IMR-90 (cell line): ENCODE data around the gene LRCH3. TPM values are rescaled to one million over a fixed set of nuclear protein-coding genes. Genes with fewer than 3 reads are reported as not detected.

Source experiments
- ATAC-seq: fragments of 200-7000 bp; cut with Tn5 transposase; 2 replicates; pipeline ENCODE4 v1.9.1; 2020; ENCODE audit warnings: low read depth, mild to moderate bottlenecking, moderate library complexity
- BruUV-seq: library from RNA; stranded (reverse); fragments of 400-500 nt; replicated peaks from 2 replicates; lab custom pipeline; 2021; lab: Mats Ljungman, UMichigan
- CTCF ChIA-PET: fragments of 300-600 bp; formaldehyde crosslinking; extraction: SDS; loops from one replicate; lab custom pipeline; 2021; ENCODE audit warnings: antibody characterized with exemption; lab: Yijun Ruan, JAX
- POLR2A ChIA-PET: fragments of 300-600 bp; sonication (Branson Sonifier 250); formaldehyde crosslinking; loops from one replicate; lab custom pipeline; 2022; ENCODE audit warnings: antibody characterized with exemption; ENCODE audit not compliant: unreplicated experiment; lab: Charles Lee
- DNase-seq: peaks from one replicate; pipeline ENCODE4 v3.0.0; 2013
- H2AFZ ChIP-seq: replicated peaks from 2 replicates; pipeline ENCODE3; 2013; ENCODE audit warnings: low read length, mild to moderate bottlenecking; ENCODE audit not compliant: poor library complexity
- H2AK5ac ChIP-seq: 2 replicates; pipeline ENCODE4 v1.6.1; 2013; ENCODE audit warnings: low read depth, low read length, inconsistent platforms
- H2AK9ac ChIP-seq: replicated peaks from 2 replicates; pipeline ENCODE3; 2013; ENCODE audit warnings: mild to moderate bottlenecking, low read depth, low read length, moderate library complexity; ENCODE audit not compliant: poor library complexity
- H2BK120ac ChIP-seq: 2 replicates; pipeline ENCODE4 v1.6.1; 2013; ENCODE audit warnings: low read depth, low read length, inconsistent platforms
- H2BK15ac ChIP-seq: 3 replicates; pipeline ENCODE4 v1.6.1; 2013; ENCODE audit warnings: low read depth, low read length, inconsistent platforms
- H2BK20ac ChIP-seq: 2 replicates; pipeline ENCODE4 v1.6.1; 2013; ENCODE audit warnings: low read depth, mild to moderate bottlenecking, inconsistent platforms, low read length, moderate library complexity
- H2BK5ac ChIP-seq: 2 replicates; pipeline ENCODE4 v1.6.1; 2013; ENCODE audit warnings: mild to moderate bottlenecking, low read depth, low read length, inconsistent platforms; ENCODE audit not compliant: poor library complexity, severe bottlenecking
- H3K14ac ChIP-seq: replicated peaks from 2 replicates; pipeline ENCODE4 v1.6.1; 2013; ENCODE audit warnings: low read depth, low read length, inconsistent platforms
- H3K18ac ChIP-seq: 2 replicates; pipeline ENCODE4 v1.6.1; 2013; ENCODE audit warnings: low read depth, low read length, control low read depth
- H3K23ac ChIP-seq: 2 replicates; pipeline ENCODE4 v1.6.1; 2013; ENCODE audit warnings: low read depth, low read length, inconsistent platforms
- H3K27ac ChIP-seq: 2 replicates; pipeline ENCODE4 v1.5.1; 2013; ENCODE audit warnings: mild to moderate bottlenecking, control low read depth, low read length; ENCODE audit not compliant: insufficient read depth
- H3K27me3 ChIP-seq: 2 replicates; pipeline ENCODE4 v1.6.1; 2013; ENCODE audit warnings: low read length; ENCODE audit not compliant: control insufficient read depth, insufficient read depth
- H3K36me3 ChIP-seq: 2 replicates; pipeline ENCODE4 v1.6.1; 2013; ENCODE audit warnings: low read length, mixed read lengths; ENCODE audit not compliant: control insufficient read depth, insufficient read depth
- H3K4ac ChIP-seq: 2 replicates; pipeline ENCODE4 v1.6.1; 2013; ENCODE audit warnings: low read depth, low read length, inconsistent platforms
- H3K4me1 ChIP-seq: 2 replicates; pipeline ENCODE4 v1.6.1; 2013; ENCODE audit warnings: low read length, mixed read lengths; ENCODE audit not compliant: control insufficient read depth, insufficient read depth
- H3K4me2 ChIP-seq: 2 replicates; pipeline ENCODE4 v1.6.1; 2013; ENCODE audit warnings: low read depth, mild to moderate bottlenecking, control low read depth, low read length, moderate library complexity
- H3K4me3 ChIP-seq: 2 replicates; pipeline ENCODE4 v1.5.1; 2013; ENCODE audit warnings: low read depth, mild to moderate bottlenecking, control low read depth, low read length, moderate library complexity; ENCODE audit not compliant: insufficient read depth
- H3K56ac ChIP-seq: 2 replicates; pipeline ENCODE4 v1.6.1; 2013; ENCODE audit warnings: low read length, inconsistent platforms; ENCODE audit not compliant: insufficient read depth; ENCODE audit errors: extremely low read depth
- H3K79me1 ChIP-seq, 2 experiments: 2 replicates each; pipeline ENCODE4 v1.6.1; 2013; ENCODE audit warnings: low read length in 2 of 2, inconsistent platforms in 1 of 2, low read depth in 1 of 2
- H3K9ac ChIP-seq: 2 replicates; pipeline ENCODE4 v1.6.1; 2013; ENCODE audit warnings: low read depth, low read length, control low read depth
- H3K9me1 ChIP-seq: 2 replicates; pipeline ENCODE4 v1.6.1; 2013; ENCODE audit warnings: low read length, inconsistent platforms; ENCODE audit not compliant: insufficient read depth
- H3K9me3 ChIP-seq: 2 replicates; pipeline ENCODE4 v1.6.1; 2013; ENCODE audit warnings: low read length; ENCODE audit not compliant: control insufficient read depth, insufficient read depth
- H4K20me1 ChIP-seq: 2 replicates; pipeline ENCODE4 v1.6.1; 2013; ENCODE audit warnings: low read length, inconsistent platforms; ENCODE audit not compliant: insufficient read depth
- H4K5ac ChIP-seq: 2 replicates; pipeline ENCODE4 v1.6.1; 2013; ENCODE audit warnings: mild to moderate bottlenecking, low read depth, low read length, control low read depth
- H4K8ac ChIP-seq, 2 experiments: 2 replicates each; pipeline ENCODE4 v1.6.1; 2013; ENCODE audit warnings: low read depth in 2 of 2, low read length in 2 of 2, control low read depth in 1 of 2, inconsistent platforms in 1 of 2
- H4K91ac ChIP-seq: 2 replicates; pipeline ENCODE4 v1.6.1; 2013; ENCODE audit warnings: low read depth, low read length, inconsistent platforms; ENCODE audit not compliant: insufficient read depth
- BHLHE40 ChIP-seq: fragments of 150-350 bp; IDR thresholded peaks from 2 replicates; pipeline ENCODE4 v1.6.1; 2016; ENCODE audit warnings: mild to moderate bottlenecking, low read depth, low read length
- CEBPB ChIP-seq: IDR thresholded peaks from 2 replicates; pipeline ENCODE4 v1.6.1; 2012; ENCODE audit warnings: low read depth, low read length, improper control_type of control experiment
- FOS ChIP-seq: fragments of 150-350 bp; IDR thresholded peaks from 2 replicates; pipeline ENCODE4 v1.6.1; 2016; ENCODE audit warnings: low read depth, low read length
- MAFK ChIP-seq: IDR thresholded peaks from 2 replicates; pipeline ENCODE4 v1.6.1; 2012; ENCODE audit warnings: low read depth, low read length, improper control_type of control experiment
- MAZ ChIP-seq: IDR thresholded peaks from 2 replicates; pipeline ENCODE4 v1.6.1; 2012; ENCODE audit warnings: low read depth, mild to moderate bottlenecking, low read length, improper control_type of control experiment, moderate library complexity, borderline replicate concordance
- MXI1 ChIP-seq: IDR thresholded peaks from 2 replicates; pipeline ENCODE4 v1.6.1; 2012; ENCODE audit warnings: low read depth, mild to moderate bottlenecking, low read length, moderate library complexity, borderline replicate concordance
- POLR2A ChIP-seq: IDR thresholded peaks from 2 replicates; pipeline ENCODE4 v1.6.1; 2012; ENCODE audit warnings: mild to moderate bottlenecking, low read depth, low read length
- RAD21 ChIP-seq: IDR thresholded peaks from 2 replicates; pipeline ENCODE4 v1.6.1; 2012; ENCODE audit warnings: low read length, improper control_type of control experiment
- RCOR1 ChIP-seq: IDR thresholded peaks from 2 replicates; pipeline ENCODE4 v1.6.1; 2012; ENCODE audit warnings: mild to moderate bottlenecking, low read length, improper control_type of control experiment; ENCODE audit not compliant: insufficient replicate concordance
- RFX5 ChIP-seq: IDR thresholded peaks from 2 replicates; pipeline ENCODE4 v1.8.0; 2012; ENCODE audit warnings: low read depth, mild to moderate bottlenecking, low read length, moderate library complexity
- SMC3 ChIP-seq: fragments of 150-350 bp; IDR thresholded peaks from 2 replicates; pipeline ENCODE4 v1.6.1; 2016; ENCODE audit warnings: low read depth, mild to moderate bottlenecking, antibody characterized with exemption, low read length, moderate library complexity
- WGBS, 2 experiments: methylation state at CpG; one replicate each; pipeline versions ENCODE4 v1.1.5 to v1.1.7; 2013; ENCODE audit warnings: missing lambda C conversion rate in 2 of 2; ENCODE audit not compliant: insufficient read length in 1 of 2; ENCODE audit errors: extremely low coverage in 2 of 2; 5-methylcytosine and 5-hydroxymethylcytosine counted together
- dilution Hi-C: fragments of 300-500 bp; cut with HindIII; formaldehyde crosslinking; loops from one replicate; pipeline ENCODE4 v1.14.3; 2018; ENCODE audit warnings: low sequenced_read_pairs; ENCODE audit not compliant: unreplicated experiment
- in situ Hi-C: fragments of 300-500 bp; cut with MboI; formaldehyde crosslinking; loops from 3 replicates; pipeline ENCODE4 v1.14.3; 2019; ENCODE audit warnings: low sequenced_read_pairs, inconsistent platforms, mixed read lengths
- intact Hi-C: fragments of 100-400 bp; cut with micrococcal nuclease; formaldehyde crosslinking; loops from 2 replicates; pipeline ENCODE4 v1.10.0; 2022
- polyA plus RNA-seq, 3 experiments: library from polyadenylated mRNA; depleted of rRNA; stranded (reverse); fragments of >200 nt; gene quantifications; 2 replicates each; pipeline ENCODE4 v1.2.3, GENCODE V29; 2012; ENCODE audit warnings: low replicate concordance in 1 of 3
- total RNA-seq: library from RNA; depleted of rRNA; stranded (reverse); fragments of >200 nt; gene quantifications from 2 replicates; pipeline ENCODE4 v1.2.3, GENCODE V29; 2012
- TF ChIP-seq, protein P1 (sequence below): fragments of 150-350 bp; IDR thresholded peaks from 2 replicates; pipeline ENCODE4 v1.6.1; 2017; ENCODE audit warnings: mild to moderate bottlenecking, antibody characterized with exemption, low read length, low read depth
- TF ChIP-seq, protein P2 (sequence below): conservative IDR thresholded peaks from 2 replicates; pipeline ENCODE4 v1.5.1; 2012; ENCODE audit warnings: mild to moderate bottlenecking, low read depth, low read length, improper control_type of control experiment
- TF ChIP-seq, protein P3 (sequence below): fragments of 150-350 bp; IDR thresholded peaks from 2 replicates; pipeline ENCODE4 v1.6.1; 2016; ENCODE audit warnings: low read depth, mild to moderate bottlenecking, low read length, moderate library complexity, borderline replicate concordance

The LRCH3 gene
- total and polyA plus RNA-seq, 2 of the 4 experiments (the other 2 are of a cell fraction): 28.5 to 40.5 TPM

- ATAC-seq (no peak), DNase-seq (no peak)
- Histone ChIP-seq H2AK9ac (no peak overlapping the region), H3K27ac (no peak overlapping the region), H3K9ac (no peak overlapping the region), H3K27me3 (no peaks in the 10 kb centered on the region), H3K4me3 (no peak overlapping the region), H3K56ac (no peak overlapping the region), H2BK120ac (no peak overlapping the region), H2AFZ (no peak overlapping the region), H3K4ac (no peak overlapping the region), H2BK5ac (no peak overlapping the region), H2BK20ac (no peak overlapping the region), H3K4me1 (no peaks in the 10 kb centered on the region), H2AK5ac (no peak overlapping the region), H3K14ac (no peak overlapping the region), H4K8ac (no peak overlapping the region), H3K18ac (no peak overlapping the region), H4K20me1 (no peaks in the 10 kb centered on the region), H3K9me1 (no peaks in the 10 kb centered on the region; the same call in 1 of the 2 replicates), H3K79me1 (peaks cover 0 to 3% of the 10 kb centered on the region in 2 experiments; a peak in 1 of 4 replicates), H3K4me2 (no peak overlapping the region), H4K5ac (no peak overlapping the region), H3K36me3 (peaks cover 31% of the 10 kb centered on the region), H2BK15ac (no peak overlapping the region), H3K9me3 (no peaks in the 10 kb centered on the region), H3K23ac (no peak overlapping the region), H4K91ac (no peak overlapping the region)
- intact Hi-C loops (no loop called here), in situ Hi-C loops (no loop called here), dilution Hi-C loops (no loop called here)
- POLR2A ChIA-PET: no interaction called here
- no TSS peak for BruUV-seq
- WGBS, 2 experiments: 100% methylated on average over 2 of the region's 4 CpGs; no CpG with 5 or more reads in 1 of the 2 experiments
- CTCF ChIA-PET: no interaction called here
- TF ChIP-seq RAD21: no peak
- TF ChIP-seq, protein P1, sequence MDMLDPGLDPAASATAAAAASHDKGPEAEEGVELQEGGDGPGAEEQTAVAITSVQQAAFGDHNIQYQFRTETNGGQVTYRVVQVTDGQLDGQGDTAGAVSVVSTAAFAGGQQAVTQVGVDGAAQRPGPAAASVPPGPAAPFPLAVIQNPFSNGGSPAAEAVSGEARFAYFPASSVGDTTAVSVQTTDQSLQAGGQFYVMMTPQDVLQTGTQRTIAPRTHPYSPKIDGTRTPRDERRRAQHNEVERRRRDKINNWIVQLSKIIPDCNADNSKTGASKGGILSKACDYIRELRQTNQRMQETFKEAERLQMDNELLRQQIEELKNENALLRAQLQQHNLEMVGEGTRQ: no peak
- TF ChIP-seq RFX5: no peak
- TF ChIP-seq SMC3: no peak
- no peak for TF ChIP-seq POLR2A
- TF ChIP-seq CEBPB: no peak
- TF ChIP-seq BHLHE40: no peak
- TF ChIP-seq MXI1: no peak
- TF ChIP-seq, protein P2, sequence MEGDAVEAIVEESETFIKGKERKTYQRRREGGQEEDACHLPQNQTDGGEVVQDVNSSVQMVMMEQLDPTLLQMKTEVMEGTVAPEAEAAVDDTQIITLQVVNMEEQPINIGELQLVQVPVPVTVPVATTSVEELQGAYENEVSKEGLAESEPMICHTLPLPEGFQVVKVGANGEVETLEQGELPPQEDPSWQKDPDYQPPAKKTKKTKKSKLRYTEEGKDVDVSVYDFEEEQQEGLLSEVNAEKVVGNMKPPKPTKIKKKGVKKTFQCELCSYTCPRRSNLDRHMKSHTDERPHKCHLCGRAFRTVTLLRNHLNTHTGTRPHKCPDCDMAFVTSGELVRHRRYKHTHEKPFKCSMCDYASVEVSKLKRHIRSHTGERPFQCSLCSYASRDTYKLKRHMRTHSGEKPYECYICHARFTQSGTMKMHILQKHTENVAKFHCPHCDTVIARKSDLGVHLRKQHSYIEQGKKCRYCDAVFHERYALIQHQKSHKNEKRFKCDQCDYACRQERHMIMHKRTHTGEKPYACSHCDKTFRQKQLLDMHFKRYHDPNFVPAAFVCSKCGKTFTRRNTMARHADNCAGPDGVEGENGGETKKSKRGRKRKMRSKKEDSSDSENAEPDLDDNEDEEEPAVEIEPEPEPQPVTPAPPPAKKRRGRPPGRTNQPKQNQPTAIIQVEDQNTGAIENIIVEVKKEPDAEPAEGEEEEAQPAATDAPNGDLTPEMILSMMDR: no peak
- no peak for TF ChIP-seq MAZ
- no peak for TF ChIP-seq FOS
- no peak for TF ChIP-seq RCOR1
- TF ChIP-seq MAFK: no peak
- TF ChIP-seq, protein P3, sequence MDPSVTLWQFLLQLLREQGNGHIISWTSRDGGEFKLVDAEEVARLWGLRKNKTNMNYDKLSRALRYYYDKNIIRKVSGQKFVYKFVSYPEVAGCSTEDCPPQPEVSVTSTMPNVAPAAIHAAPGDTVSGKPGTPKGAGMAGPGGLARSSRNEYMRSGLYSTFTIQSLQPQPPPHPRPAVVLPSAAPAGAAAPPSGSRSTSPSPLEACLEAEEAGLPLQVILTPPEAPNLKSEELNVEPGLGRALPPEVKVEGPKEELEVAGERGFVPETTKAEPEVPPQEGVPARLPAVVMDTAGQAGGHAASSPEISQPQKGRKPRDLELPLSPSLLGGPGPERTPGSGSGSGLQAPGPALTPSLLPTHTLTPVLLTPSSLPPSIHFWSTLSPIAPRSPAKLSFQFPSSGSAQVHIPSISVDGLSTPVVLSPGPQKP: no peak
Measured at GRCh38 chr3:197877902-197878301, 86.8 kb downstream of the LRCH3 start.
